GM19035 (cell line): ENCODE results near the gene DOCK3.

ENCODE experiments used
- ATAC-seq: cut with Tn5 transposase; IDR thresholded peaks from one replicate; pipeline ENCODE4 v1.9.1; 2021; ENCODE audit not compliant: unreplicated experiment

The DOCK3 gene

GRCh38 chr3:50674349-50675178, at the start of gene DOCK3:
TSS of gene DOCK3 (plus strand) at chr3:50674927. CDS start at chr3:50675264, 337 bp downstream.
- peak; percentile 64 for ATAC-seq

GRCh38 chr3:50625231-50626182, 49.2 kb upstream of the DOCK3 start:
- ATAC-seq: no peak

GRCh38 chr3:50626401-50626800, 48.3 kb upstream of the DOCK3 start:
- no peak for ATAC-seq

GRCh38 chr3:50627407-50628051, 47.2 kb upstream of the DOCK3 start:
- ATAC-seq: no peak

GRCh38 chr3:50628601-50629000, 46.1 kb upstream of the DOCK3 start:
- ATAC-seq: no peak

GRCh38 chr3:50630394-50630793, 44.3 kb upstream of the DOCK3 start:
- no peak for ATAC-seq

- ATAC-seq: no peak
Observed at GRCh38 chr3:50630877-50631276, 43.9 kb upstream of the DOCK3 start.

GRCh38 chr3:50632450-50632849, 42.3 kb upstream of the DOCK3 start:
- ATAC-seq: no peak

GRCh38 chr3:50633230-50633790, 41.4 kb upstream of the DOCK3 start:
- no peak for ATAC-seq

GRCh38 chr3:50635066-50635465, 39.7 kb upstream of the DOCK3 start:
- ATAC-seq: no peak

- no peak for ATAC-seq
Observed at GRCh38 chr3:50637011-50637410, 37.7 kb upstream of the DOCK3 start.

GRCh38 chr3:50637945-50638344, 36.8 kb upstream of the DOCK3 start:
- ATAC-seq: no peak

- ATAC-seq: no peak
Observed at GRCh38 chr3:50639055-50639494, 35.7 kb upstream of the DOCK3 start.

GRCh38 chr3:50642382-50642781, 32.3 kb upstream of the DOCK3 start:
- no peak for ATAC-seq

- ATAC-seq: no peak
Observed at GRCh38 chr3:50644561-50644960, 30.2 kb upstream of the DOCK3 start.

GRCh38 chr3:50645378-50645777, 29.3 kb upstream of the DOCK3 start:
- no peak for ATAC-seq

- ATAC-seq: no peak
Observed at GRCh38 chr3:50648313-50648712, 26.4 kb upstream of the DOCK3 start.

- ATAC-seq: no peak
Observed at GRCh38 chr3:50648944-50649343, 25.8 kb upstream of the DOCK3 start.

GRCh38 chr3:50649451-50649931, 25.2 kb upstream of the DOCK3 start:
- ATAC-seq: no peak

GRCh38 chr3:50650018-50650417, 24.7 kb upstream of the DOCK3 start:
- no peak for ATAC-seq

- ATAC-seq: no peak
Observed at GRCh38 chr3:50651445-50651844, 23.3 kb upstream of the DOCK3 start.
